NAMALWA (cell line): ENCODE measurements around the gene ANKS1A.
"Not testable (repeated sequence)": the region's sequence is repeated elsewhere in the genome, so short reads cannot be mapped to it uniquely, and the experiment has no call there.

ENCODE experiments used
- DNase-seq: peaks from one replicate; pipeline ENCODE4 v3.0.0-alpha.2; 2015; ENCODE audit warnings: low spot score

The ANKS1A gene

GRCh38 chr6:34992376-34992775 is 103.3 kb downstream of the ANKS1A start:
- DNase-seq = no peak

GRCh38 chr6:34993213-34993612 is 104.2 kb downstream of the ANKS1A start:
- no peak for DNase-seq

- no peak for DNase-seq
Measured at GRCh38 chr6:34994693-34995092, 105.6 kb downstream of the ANKS1A start.

- not testable (repeated sequence) for DNase-seq
Measured at GRCh38 chr6:34998417-34998816, 109.4 kb downstream of the ANKS1A start.

GRCh38 chr6:34999153-34999552 is 110.1 kb downstream of the ANKS1A start:
- not testable (repeated sequence) for DNase-seq

- not testable (repeated sequence) for DNase-seq
Measured at GRCh38 chr6:34999962-35000361, 110.9 kb downstream of the ANKS1A start.

GRCh38 chr6:35001349-35001748 is 112.3 kb downstream of the ANKS1A start:
- not testable (repeated sequence) for DNase-seq

GRCh38 chr6:35003886-35004530 is 115.0 kb downstream of the ANKS1A start:
- DNase-seq = not testable (repeated sequence)

- no peak for DNase-seq
Measured at GRCh38 chr6:35007016-35007415, 118.0 kb downstream of the ANKS1A start.

- no peak for DNase-seq
Measured at GRCh38 chr6:35008858-35009257, 119.8 kb downstream of the ANKS1A start.

- DNase-seq = no peak
Measured at GRCh38 chr6:35011096-35012041, 122.3 kb downstream of the ANKS1A start.

GRCh38 chr6:35013701-35014100 is 124.6 kb downstream of the ANKS1A start:
- DNase-seq = no peak

GRCh38 chr6:35014341-35014740 is 125.3 kb downstream of the ANKS1A start:
- DNase-seq = no peak

- DNase-seq = no peak
Measured at GRCh38 chr6:35014786-35015185, 125.7 kb downstream of the ANKS1A start.

GRCh38 chr6:35015476-35015875 is 126.4 kb downstream of the ANKS1A start:
- DNase-seq = no peak

- DNase-seq = no peak
Measured at GRCh38 chr6:35015996-35016395, 126.9 kb downstream of the ANKS1A start.

- DNase-seq = no peak
Measured at GRCh38 chr6:35016502-35017321, 127.7 kb downstream of the ANKS1A start.

GRCh38 chr6:35017411-35018181 is 128.5 kb downstream of the ANKS1A start:
- DNase-seq = no peak

GRCh38 chr6:35018182-35018519 is 129.1 kb downstream of the ANKS1A start:
- no peak for DNase-seq

- no peak for DNase-seq
Measured at GRCh38 chr6:35018746-35019145, 129.7 kb downstream of the ANKS1A start.

GRCh38 chr6:35019171-35019570 is 130.1 kb downstream of the ANKS1A start:
- DNase-seq = no peak

GRCh38 chr6:35019831-35020230 is 130.8 kb downstream of the ANKS1A start:
- no peak for DNase-seq
